ENCODE measurements around the gene ZIC5.
"Not testable (repeated sequence)": the region's sequence is repeated elsewhere in the genome, so short reads cannot be mapped to it uniquely, and the experiment has no call there.

Gene ZIC5

GRCh38 chr13:99959127-99959539 lies 12.4 kb downstream of the ZIC5 start:
- no peak for DNase-seq

GRCh38 chr13:99958406-99959126 lies 13.0 kb downstream of the ZIC5 start:
- no peak for DNase-seq

DNA sequence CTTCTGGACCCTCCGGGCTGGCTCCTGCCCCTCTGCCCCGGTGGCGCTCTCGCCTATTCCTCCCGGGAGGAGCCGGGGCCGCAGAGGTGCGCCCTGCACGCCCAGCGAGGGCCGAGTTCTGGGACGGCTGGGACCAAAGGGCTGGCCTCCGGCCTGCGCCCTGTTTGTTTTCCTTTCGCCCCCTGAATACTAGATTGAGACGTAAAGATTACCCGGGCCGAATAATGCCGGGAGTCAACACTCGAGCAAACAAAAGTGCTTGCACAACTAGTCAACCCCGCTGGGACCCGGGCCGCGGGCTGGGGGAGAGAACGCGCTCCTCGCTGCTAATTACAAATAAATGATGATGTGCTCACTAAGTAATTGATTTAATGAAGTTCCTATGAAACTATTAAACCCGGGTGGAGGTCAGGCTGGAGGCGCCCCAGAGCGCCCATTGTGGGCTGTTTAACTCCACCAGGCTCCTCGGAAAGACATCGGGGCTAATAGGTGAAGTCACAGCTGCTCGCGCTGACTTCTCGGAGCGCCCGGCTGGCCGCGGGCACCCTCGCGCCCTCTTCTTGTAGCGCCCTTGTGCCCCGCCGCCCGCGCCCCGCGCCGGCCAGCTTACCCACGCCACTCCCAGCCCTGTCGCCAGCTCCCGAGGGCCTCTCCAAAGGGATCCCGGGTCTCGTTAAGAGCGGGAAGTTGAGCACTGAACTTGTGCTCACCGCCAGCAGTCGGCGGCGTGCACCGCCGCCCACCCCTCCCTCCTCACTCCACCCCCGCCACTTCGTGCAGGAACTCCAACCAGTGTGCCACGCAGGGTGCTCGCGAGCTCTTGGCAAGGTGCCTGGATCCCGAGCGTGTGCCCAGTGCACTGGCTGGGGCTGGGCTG lies 14.9 kb downstream of the ZIC5 start:
- no peak for DNase-seq

DNA sequence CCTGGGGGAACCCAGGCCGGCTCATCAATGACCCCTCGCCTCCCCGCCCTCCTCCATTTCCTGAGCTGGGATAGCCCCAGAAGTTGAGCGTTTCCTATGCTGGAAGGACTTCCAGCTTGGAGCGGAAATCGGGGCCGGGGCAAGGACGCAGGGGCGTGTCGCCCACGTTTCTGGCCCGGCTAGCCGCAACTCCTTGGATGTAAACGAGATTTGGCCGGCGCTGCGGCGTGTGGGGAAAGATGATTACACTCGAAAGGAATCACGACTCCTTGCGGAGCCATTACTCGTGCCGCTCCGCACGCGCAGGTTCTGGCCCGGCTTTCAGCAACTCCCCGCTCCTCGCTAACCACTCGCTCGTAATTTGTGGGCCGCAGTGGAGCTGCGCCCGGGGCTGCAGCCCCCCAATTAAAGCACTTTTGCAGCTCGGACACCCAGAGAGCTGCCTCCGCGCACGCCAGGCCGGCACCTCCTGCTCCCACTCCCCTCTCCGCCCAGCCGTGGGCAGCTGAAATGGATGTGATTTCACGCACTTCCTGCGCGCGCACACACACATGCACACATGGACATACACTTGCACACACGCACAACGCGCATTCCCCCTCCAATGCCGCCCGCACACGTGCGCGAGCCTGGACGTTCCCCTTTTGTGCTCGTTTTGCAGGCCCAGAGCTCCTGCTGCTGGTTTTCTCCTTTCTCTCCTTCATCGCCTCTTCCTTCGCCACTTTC lies 15.7 kb downstream of the ZIC5 start:
- no peak for DNase-seq

DNA sequence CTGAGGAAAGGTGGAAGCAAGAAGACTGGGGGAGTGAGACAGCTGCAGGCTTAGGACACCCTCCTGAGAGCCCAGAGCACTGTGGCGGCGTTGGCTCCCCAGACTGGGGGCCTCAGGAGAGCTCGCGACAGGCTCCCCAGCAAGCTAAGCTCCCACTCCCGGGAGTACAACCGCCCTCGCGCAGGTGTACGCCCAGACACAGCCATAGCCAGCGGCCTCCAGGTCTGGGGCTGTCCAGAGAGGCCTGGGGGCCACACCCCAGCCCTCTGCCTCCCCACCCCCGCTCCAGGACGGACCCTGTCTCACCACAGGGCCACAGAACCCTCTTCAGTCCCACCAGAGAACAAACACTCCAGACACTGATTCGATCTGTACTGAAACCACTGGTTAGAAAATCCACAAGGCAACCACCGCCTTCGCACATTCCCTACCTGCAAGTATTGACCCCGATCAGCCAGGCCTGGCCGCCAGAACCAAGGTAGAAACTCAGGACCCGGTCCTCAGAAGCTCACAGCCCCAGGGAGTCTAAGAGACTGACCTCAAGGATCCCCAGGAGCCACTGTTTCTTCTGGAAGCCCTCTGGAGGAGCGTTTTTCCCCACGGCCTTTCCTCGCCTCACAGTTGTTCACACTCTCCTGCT lies 16.3 kb downstream of the ZIC5 start:
- no peak for DNase-seq

DNA sequence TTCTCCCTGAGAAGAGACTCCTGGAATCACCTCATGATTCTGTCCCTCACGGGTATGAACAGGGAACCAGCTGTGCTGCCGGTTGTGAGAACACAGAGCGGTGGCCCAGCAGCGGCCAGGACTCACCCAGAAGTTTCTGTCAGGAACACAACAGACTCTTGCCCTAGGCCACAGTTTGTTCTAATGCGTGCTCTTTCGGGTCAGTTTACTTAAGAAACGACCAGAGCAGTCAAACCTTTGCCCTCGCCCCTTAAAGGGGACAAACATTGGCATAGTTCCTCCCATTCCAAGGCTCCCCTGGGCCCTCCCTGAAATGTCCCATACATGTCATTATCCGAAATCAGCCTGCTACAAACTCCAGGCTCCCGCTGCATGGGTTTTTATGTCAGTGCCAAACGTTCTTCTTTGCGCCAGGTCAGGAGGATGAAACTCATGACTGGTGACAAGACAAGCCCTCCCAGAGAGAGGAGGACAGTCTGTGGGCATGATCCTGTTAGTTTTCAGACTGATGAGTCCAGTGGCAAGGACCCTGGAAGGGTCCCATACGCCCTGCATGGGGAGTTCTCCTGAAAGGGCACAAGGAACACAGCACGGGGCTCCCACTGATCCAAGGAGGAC lies 18.3 kb downstream of the ZIC5 start:
- DNase-seq = no peak

DNA sequence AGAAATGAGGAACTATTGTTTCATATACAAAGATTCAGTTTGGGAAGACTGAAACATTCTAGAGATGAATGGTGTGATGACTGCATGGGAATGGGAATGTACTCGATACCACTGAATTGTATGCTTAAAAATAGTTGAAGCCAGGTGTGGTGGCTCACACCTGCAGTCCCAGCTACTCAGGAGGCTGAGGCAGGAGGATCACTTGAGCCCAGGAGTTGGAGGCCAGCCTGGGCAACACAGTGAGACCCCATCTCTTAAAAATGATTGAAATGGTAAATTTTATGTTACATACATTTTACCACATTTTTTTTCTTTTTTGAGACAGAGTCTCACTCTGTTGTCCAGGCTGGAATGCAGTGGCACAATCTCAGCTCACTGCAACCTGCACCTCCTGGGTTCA lies 19.9 kb downstream of the ZIC5 start:
- DNase-seq = not testable (repeated sequence)

GRCh38 chr13:99949679-99950413 lies 21.7 kb downstream of the ZIC5 start:
- no peak for DNase-seq

DNA sequence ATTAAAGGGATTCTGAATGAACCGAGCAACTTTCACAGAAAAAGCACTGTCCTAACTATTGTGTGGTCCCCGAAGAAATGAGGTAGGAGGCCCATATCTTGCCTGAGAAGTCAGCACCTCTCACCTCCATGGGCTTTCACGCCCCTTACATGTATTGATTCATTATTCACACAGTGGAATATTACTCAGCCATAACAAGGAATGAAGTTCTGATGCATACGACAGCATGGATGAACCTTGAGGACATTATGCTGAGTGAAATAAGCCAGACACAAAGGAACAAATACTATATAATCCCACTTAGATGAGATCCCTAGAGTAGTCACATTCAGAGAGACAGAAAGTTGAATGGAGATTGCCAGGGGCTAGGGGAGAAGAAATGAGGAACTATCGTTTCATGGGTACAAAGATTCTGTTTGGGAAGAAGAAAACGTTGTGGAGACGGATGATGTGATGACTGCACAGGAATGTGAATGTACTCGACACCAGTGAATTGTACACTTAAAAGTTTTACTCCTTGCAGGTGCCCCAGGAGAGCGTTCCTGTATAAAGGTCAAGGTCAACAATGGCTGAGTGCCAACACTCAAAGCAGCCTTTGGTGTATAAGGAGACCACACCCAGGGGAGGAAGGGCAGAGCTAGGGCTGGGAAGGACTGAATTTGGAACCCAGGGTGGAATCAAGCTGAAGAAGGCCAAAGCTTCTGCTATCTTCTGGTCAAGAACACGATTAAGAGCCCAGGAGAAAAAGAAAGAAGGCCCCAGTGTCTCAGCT lies 22.5 kb downstream of the ZIC5 start:
- DNase-seq = no peak

GRCh38 chr13:99948411-99948810 lies 23.2 kb downstream of the ZIC5 start:
- no peak for DNase-seq

DNA sequence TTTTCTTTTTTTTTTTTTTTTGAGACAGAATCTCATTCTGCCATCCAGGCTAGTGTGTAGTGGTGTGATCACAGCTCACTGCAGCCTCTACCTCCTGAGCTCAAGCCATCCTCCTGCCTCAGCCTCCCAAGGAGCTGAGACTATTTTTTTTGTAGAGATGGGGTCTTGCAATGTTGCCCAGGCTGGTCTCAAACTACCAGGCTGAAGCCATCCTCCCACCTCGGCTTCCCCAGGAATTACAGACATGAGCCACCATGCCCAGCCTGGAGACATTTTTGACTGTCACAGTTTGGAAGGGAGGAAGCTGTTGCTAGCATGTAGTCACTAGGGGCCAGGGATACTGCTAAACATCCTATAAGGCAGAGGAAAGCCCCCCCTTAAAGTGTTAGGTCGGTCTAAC lies 23.9 kb downstream of the ZIC5 start:
- DNase-seq = no peak

DNA sequence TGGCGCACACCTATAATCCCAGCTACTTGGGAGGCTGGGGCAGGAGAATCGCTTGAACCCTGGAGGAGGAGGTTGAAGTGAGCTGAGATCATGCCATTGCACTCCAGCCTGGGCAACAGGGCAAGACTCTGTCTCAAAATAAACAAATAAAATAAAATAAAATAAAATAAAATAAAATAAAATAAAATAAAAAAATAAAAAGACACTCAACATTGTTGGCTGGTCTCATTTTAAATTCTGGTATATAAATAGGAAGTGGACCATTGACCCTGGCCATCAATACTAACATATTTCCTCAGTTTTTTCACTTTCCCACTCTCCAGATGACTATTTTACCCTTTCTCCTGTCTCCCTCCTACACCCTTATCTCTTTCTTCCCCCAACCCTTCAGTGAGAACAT lies 26.1 kb downstream of the ZIC5 start:
- DNase-seq = not testable (repeated sequence)

DNA sequence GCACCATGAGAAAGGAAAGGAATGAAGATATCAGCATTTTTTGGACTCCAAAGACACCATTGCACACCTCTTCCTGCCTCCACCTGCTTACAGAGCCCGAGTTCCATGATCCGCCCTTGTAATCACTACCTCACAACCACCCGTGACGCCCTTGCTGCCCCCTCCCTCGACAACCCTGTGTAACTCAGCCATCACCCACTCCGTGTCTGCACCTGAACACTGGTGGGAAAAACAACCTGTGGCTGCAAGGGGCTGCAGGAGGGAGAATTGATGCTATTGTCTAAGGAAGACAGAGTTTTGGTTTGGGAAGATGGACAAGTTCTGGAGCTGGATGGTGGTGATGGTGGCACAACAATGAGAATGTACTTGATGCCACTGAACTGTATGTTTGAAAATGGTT lies 27.0 kb downstream of the ZIC5 start:
- DNase-seq = no peak

DNA sequence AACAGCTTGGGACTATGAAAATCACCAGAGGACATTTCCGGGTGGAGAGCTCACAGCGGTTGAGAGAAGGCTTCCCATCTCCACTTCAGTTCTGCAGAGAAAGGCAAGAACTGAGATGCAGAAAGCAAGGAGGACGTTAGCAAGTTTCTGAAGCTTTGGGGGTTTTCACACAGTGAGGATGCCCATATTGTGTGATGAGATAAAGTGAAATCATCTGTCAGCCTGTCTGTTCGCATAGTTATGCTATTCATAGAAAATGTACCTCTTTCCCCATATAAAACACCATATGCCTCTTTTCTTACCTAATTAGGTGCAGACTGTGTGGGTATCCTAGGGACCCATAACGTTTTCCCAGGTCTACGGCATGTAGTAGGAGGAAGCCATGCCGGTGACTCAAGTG lies 27.5 kb downstream of the ZIC5 start:
- no peak for DNase-seq

GRCh38 chr13:99941911-99942310 lies 29.7 kb downstream of the ZIC5 start:
- DNase-seq = no peak

GRCh38 chr13:99941086-99941485 lies 30.5 kb downstream of the ZIC5 start:
- no peak for DNase-seq

- no peak for DNase-seq
Measured at GRCh38 chr13:99938635-99939034, 32.9 kb downstream of the ZIC5 start.

- no peak for DNase-seq
Measured at GRCh38 chr13:99935772-99936171, 35.8 kb downstream of the ZIC5 start.

DNA sequence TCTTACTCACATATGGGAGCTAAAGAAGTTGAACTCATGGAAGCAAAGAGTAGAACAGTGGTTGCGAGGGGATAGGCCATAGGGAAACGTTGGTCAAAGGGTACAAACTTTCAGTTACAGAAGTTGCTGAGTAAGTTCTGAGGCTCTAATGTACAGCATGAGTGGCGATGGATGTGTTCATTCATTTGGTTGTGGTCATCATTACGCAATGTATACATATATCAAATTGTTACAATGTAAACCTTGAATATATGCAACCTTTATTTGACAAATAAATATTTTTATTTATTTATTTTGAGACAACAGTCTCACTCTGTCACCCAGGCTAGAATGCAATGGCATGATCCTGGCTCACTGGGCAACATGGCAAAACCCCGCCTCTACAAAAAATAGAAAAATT lies 38.7 kb downstream of the ZIC5 start:
- DNase-seq = no peak

- DNase-seq = no peak
Measured at GRCh38 chr13:99930925-99931324, 40.6 kb downstream of the ZIC5 start.

DNA sequence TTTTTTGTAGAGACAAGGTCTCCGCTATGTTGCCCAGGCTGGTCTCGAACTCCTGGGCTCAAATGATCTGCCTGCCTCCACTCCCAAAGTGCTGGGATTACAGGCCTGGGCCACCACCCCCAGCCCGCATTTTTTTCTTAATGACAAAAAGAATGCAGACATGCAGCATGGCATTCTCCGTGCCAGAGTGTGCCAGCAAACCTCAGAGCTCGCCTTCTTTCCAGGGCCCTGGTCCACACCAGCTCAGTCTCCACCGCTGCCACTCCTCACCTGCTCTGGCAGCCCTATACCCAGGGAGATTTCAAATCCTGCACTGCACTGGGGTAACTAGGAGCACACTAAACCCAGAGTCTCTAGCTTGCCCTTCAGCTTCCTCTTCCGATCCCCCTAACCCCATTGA lies 41.7 kb downstream of the ZIC5 start:
- DNase-seq = no peak
